GM12878 (cell line): ENCODE results near the gene MGME1. TPM values are rescaled to one million over a fixed set of nuclear protein-coding genes. Genes with fewer than 3 reads are reported as not detected.

Source experiments
- BHLHE40 ChIP-seq, 2 experiments: fragments of 450-650 bp in 1 of 2; IDR thresholded peaks; 2 replicates each; pipeline ENCODE4 v1.6.1; 2011 to 2017; ENCODE audit warnings: low read depth in 2 of 2, borderline replicate concordance in 1 of 2, improper control_type of control experiment in 1 of 2, low read length in 1 of 2, mild to moderate bottlenecking in 1 of 2
- BMI1 ChIP-seq: fragments of 450-650 bp; IDR thresholded peaks from 2 replicates; pipeline ENCODE4 v1.6.1; 2016; ENCODE audit warnings: mild to moderate bottlenecking, moderate library complexity, borderline replicate concordance
- CEBPB ChIP-seq, 2 experiments: fragments of 150-350 bp in 1 of 2; IDR thresholded peaks; 2 replicates each; pipeline ENCODE4 v1.6.1; 2012 to 2014; ENCODE audit warnings: low read depth in 2 of 2, low read length in 2 of 2, borderline replicate concordance in 1 of 2, inconsistent platforms in 1 of 2
- CHD1 ChIP-seq: IDR thresholded peaks from 2 replicates; pipeline ENCODE4 v1.6.1; 2012; ENCODE audit warnings: low read depth, low read length, improper control_type of control experiment
- CREB1 ChIP-seq: IDR thresholded peaks from 2 replicates; pipeline ENCODE4 v1.6.1; 2012; ENCODE audit warnings: low read depth, mild to moderate bottlenecking, inconsistent platforms
- E4F1 ChIP-seq: fragments of 450-650 bp; IDR thresholded peaks from 2 replicates; pipeline ENCODE4 v1.6.1; 2018; ENCODE audit warnings: borderline replicate concordance, mild to moderate bottlenecking; ENCODE audit not compliant: partially characterized antibody
- GATAD2B ChIP-seq: fragments of 450-650 bp; conservative IDR thresholded peaks from 2 replicates; pipeline ENCODE4 v1.6.1; 2017; ENCODE audit warnings: low read depth, mild to moderate bottlenecking, moderate library complexity
- HDGF ChIP-seq: fragments of 450-650 bp; IDR thresholded peaks from 2 replicates; pipeline ENCODE4 v1.6.1; 2016; ENCODE audit warnings: antibody characterized with exemption
- IRF3 ChIP-seq: fragments of 450-650 bp; IDR thresholded peaks from 2 replicates; pipeline ENCODE4 v1.6.1; 2014; ENCODE audit warnings: mild to moderate bottlenecking
- IRF4 ChIP-seq: IDR thresholded peaks from 2 replicates; pipeline ENCODE4 v1.6.1; 2011; ENCODE audit warnings: low read depth, low read length
- MTA2 ChIP-seq: fragments of 450-650 bp; IDR thresholded peaks from 2 replicates; pipeline ENCODE4 v1.6.1; 2016; ENCODE audit warnings: low read depth, mild to moderate bottlenecking, moderate library complexity
- MTA3 ChIP-seq: IDR thresholded peaks from 2 replicates; pipeline ENCODE4 v1.6.1; 2012; ENCODE audit warnings: low read length, inconsistent platforms, borderline replicate concordance
- NR2F1 ChIP-seq: fragments of 450-650 bp; conservative IDR thresholded peaks from 2 replicates; pipeline ENCODE4 v1.6.1; 2017; ENCODE audit warnings: mild to moderate bottlenecking
- POLR2AphosphoS5 ChIP-seq: IDR thresholded peaks from 2 replicates; pipeline ENCODE4 v1.6.1; 2011; ENCODE audit warnings: mild to moderate bottlenecking, low read length, inconsistent platforms
- RAD21 ChIP-seq: IDR thresholded peaks from 2 replicates; pipeline ENCODE4 v1.6.1; 2011; ENCODE audit warnings: mild to moderate bottlenecking, low read depth, low read length, moderate library complexity; ENCODE audit not compliant: insufficient read depth
- RBBP5 ChIP-seq: fragments of 200-600 bp; sonication (generic); conservative IDR thresholded peaks from 2 replicates; pipeline ENCODE4 v1.6.1; 2016
- RUNX3 ChIP-seq: IDR thresholded peaks from 2 replicates; pipeline ENCODE4 v1.6.1; 2012; ENCODE audit warnings: low read length, inconsistent platforms
- SMARCA5 ChIP-seq: fragments of 450-650 bp; IDR thresholded peaks from 2 replicates; pipeline ENCODE4 v1.6.1; 2017; ENCODE audit warnings: mild to moderate bottlenecking
- SMC3 ChIP-seq: IDR thresholded peaks from 2 replicates; pipeline ENCODE4 v1.6.1; 2011; ENCODE audit warnings: low read length, improper control_type of control experiment, borderline replicate concordance
- TARDBP ChIP-seq: IDR thresholded peaks from 2 replicates; pipeline ENCODE4 v1.6.1; 2016; ENCODE audit warnings: borderline replicate concordance
- TCF7 ChIP-seq: IDR thresholded peaks from 2 replicates; pipeline ENCODE4 v1.6.1; 2014; ENCODE audit warnings: antibody characterized with exemption, borderline replicate concordance
- ZNF622 ChIP-seq: fragments of 450-650 bp; IDR thresholded peaks from 2 replicates; pipeline ENCODE4 v1.6.1; 2017; ENCODE audit warnings: mild to moderate bottlenecking, inconsistent platforms
- polyA plus RNA-seq, 11 experiments: library from polyadenylated mRNA; depleted of rRNA in 4 of 11; unstranded in 6 of 11; stranded (reverse) in 5 of 11; fragments of >200 nt; fragmentation: Nextera tagmentation in 4 of 11; fragmentation: Illumina TruSeq in 1 of 11; extraction: Ambion mirVana in 4 of 11; extraction: Trizol in 1 of 11; gene quantifications; 1 replicate in 1 of 11; 2 replicates in 10 of 11; pipeline versions ENCODE4 v1.2.1 to v1.2.3, GENCODE V29; 2011 to 2016; ENCODE audit warnings: inconsistent platforms in 2 of 11, missing spikeins in 2 of 11, low read depth in 1 of 11
- total RNA-seq, 4 experiments: library from RNA; depleted of rRNA in 3 of 4; stranded (reverse); fragments of >200 nt in 3 of 4; fragmentation: Illumina TruSeq in 1 of 4; extraction: Trizol in 1 of 4; gene quantifications; 2 replicates each; pipeline versions ENCODE4 v1.2.1 to v1.2.3, GENCODE V29; 2013 to 2021
- TF ChIP-seq, protein P1 (sequence below): IDR thresholded peaks from 2 replicates; pipeline ENCODE4 v1.6.1; 2012; ENCODE audit warnings: low read depth, low read length, improper control_type of control experiment
- TF ChIP-seq, protein P2 (sequence below): fragments of 450-650 bp; formaldehyde crosslinking; IDR thresholded peaks from 2 replicates; pipeline ENCODE4 v1.4.0; 2020; ENCODE audit warnings: mild to moderate bottlenecking, moderate library complexity

Gene MGME1
- total and polyA plus RNA-seq, 10 of the 15 experiments (the other 5 are each of a cell fraction or from before 2014, with no cell fraction given) = 13.4 to 44.8 (median 30.6) TPM

DNA sequence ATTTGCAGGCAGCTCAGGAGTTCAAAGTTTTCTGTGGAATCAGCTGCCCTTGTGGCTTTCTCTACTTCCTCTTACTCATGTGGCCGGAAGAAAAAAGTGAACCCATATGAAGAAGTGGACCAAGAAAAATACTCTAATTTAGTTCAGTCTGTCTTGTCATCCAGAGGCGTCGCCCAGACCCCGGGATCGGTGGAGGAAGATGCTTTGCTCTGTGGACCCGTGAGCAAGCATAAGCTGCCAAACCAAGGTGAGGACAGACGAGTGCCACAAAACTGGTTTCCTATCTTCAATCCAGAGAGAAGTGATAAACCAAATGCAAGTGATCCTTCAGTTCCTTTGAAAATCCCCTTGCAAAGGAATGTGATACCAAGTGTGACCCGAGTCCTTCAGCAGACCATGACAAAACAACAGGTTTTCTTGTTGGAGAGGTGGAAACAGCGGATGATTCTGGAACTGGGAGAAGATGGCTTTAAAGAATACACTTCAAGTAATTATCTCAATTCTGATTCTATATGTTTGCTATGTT, 1.1 kb downstream of the MGME1 start (continued):
- TF ChIP-seq MTA2 = no peak; the same call in 1 of the 2 replicates
- TF ChIP-seq RUNX3 = peak; percentile 93
- TF ChIP-seq E4F1 = no peak
- no peak for TF ChIP-seq SMC3
- TF ChIP-seq, protein P1, sequence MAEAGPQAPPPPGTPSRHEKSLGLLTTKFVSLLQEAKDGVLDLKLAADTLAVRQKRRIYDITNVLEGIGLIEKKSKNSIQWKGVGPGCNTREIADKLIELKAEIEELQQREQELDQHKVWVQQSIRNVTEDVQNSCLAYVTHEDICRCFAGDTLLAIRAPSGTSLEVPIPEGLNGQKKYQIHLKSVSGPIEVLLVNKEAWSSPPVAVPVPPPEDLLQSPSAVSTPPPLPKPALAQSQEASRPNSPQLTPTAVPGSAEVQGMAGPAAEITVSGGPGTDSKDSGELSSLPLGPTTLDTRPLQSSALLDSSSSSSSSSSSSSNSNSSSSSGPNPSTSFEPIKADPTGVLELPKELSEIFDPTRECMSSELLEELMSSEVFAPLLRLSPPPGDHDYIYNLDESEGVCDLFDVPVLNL = no peak
- no peak for TF ChIP-seq SMARCA5
- no peak for TF ChIP-seq GATAD2B
- TF ChIP-seq BMI1 = no peak
- no peak for TF ChIP-seq CHD1
- TF ChIP-seq RBBP5 = no peak
- no peak for TF ChIP-seq TCF7
- no peak for TF ChIP-seq NR2F1
- no peak; a peak in 1 of 4 replicates for TF ChIP-seq CEBPB (IDR thresholded peaks at IDR 0.05; ENCODE audit: borderline replicate concordance in 1 of 2, low read depth in 2 of 2, low read length in 2 of 2)
- TF ChIP-seq IRF4 = no peak
- no peak for TF ChIP-seq MTA3
- no peak for TF ChIP-seq TARDBP
- TF ChIP-seq CREB1 = no peak
- TF ChIP-seq RAD21 = no peak
- no peak for TF ChIP-seq IRF3
- TF ChIP-seq HDGF = no peak
- TF ChIP-seq, protein P2, sequence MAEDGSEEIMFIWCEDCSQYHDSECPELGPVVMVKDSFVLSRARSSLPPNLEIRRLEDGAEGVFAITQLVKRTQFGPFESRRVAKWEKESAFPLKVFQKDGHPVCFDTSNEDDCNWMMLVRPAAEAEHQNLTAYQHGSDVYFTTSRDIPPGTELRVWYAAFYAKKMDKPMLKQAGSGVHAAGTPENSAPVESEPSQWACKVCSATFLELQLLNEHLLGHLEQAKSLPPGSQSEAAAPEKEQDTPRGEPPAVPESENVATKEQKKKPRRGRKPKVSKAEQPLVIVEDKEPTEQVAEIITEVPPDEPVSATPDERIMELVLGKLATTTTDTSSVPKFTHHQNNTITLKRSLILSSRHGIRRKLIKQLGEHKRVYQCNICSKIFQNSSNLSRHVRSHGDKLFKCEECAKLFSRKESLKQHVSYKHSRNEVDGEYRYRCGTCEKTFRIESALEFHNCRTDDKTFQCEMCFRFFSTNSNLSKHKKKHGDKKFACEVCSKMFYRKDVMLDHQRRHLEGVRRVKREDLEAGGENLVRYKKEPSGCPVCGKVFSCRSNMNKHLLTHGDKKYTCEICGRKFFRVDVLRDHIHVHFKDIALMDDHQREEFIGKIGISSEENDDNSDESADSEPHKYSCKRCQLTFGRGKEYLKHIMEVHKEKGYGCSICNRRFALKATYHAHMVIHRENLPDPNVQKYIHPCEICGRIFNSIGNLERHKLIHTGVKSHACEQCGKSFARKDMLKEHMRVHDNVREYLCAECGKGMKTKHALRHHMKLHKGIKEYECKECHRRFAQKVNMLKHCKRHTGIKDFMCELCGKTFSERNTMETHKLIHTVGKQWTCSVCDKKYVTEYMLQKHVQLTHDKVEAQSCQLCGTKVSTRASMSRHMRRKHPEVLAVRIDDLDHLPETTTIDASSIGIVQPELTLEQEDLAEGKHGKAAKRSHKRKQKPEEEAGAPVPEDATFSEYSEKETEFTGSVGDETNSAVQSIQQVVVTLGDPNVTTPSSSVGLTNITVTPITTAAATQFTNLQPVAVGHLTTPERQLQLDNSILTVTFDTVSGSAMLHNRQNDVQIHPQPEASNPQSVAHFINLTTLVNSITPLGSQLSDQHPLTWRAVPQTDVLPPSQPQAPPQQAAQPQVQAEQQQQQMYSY (CRISPR knock-in tag) = no peak
- peak; percentile 23 to 48; a peak in 1 of 4 replicates for TF ChIP-seq BHLHE40 (IDR thresholded peaks at IDR 0.05; ENCODE audit: borderline replicate concordance in 1 of 2, low read depth in 2 of 2, low read length in 1 of 2)
- TF ChIP-seq ZNF622 = no peak
- TF ChIP-seq POLR2AphosphoS5 = peak; percentile 84
